Loucy (cell line): Measurements from ENCODE around the gene UCMA.

Experiments used
- H2AFZ ChIP-seq: fragments of 200-600 bp; sonication (generic); 2 replicates; pipeline ENCODE4 v1.6.0; 2016; ENCODE audit warnings: antibody characterized with exemption, mild to moderate bottlenecking, low read length, moderate library complexity
- H3F3A ChIP-seq: fragments of 200-600 bp; 2 replicates; pipeline ENCODE4 v1.6.0; 2016; ENCODE audit warnings: antibody characterized with exemption, low read depth, mild to moderate bottlenecking
- H3K27me3 ChIP-seq: fragments of 200-600 bp; sonication (generic); 2 replicates; pipeline ENCODE4 v1.6.1; 2014; ENCODE audit warnings: low read length, mild to moderate bottlenecking; ENCODE audit not compliant: insufficient read depth, poor library complexity, severe bottlenecking
- H3K36me3 ChIP-seq: fragments of 200-600 bp; sonication (generic); 2 replicates; pipeline ENCODE4 v1.6.1; 2016; ENCODE audit warnings: low read length; ENCODE audit not compliant: insufficient read depth
- H3K4me1 ChIP-seq: fragments of 200-600 bp; sonication (generic); 2 replicates; pipeline ENCODE4 v1.5.1; 2014; ENCODE audit warnings: low read length, mild to moderate bottlenecking; ENCODE audit not compliant: insufficient read depth, poor library complexity, severe bottlenecking
- H3K4me2 ChIP-seq: fragments of 200-600 bp; sonication (generic); 2 replicates; pipeline ENCODE4 v1.6.0; 2014; ENCODE audit warnings: antibody characterized with exemption, low read length, low read depth, mild to moderate bottlenecking; ENCODE audit not compliant: poor library complexity, severe bottlenecking
- H3K4me3 ChIP-seq: fragments of 200-600 bp; sonication (generic); 2 replicates; pipeline ENCODE4 v1.5.1; 2014; ENCODE audit warnings: low read length, mild to moderate bottlenecking, mixed read lengths; ENCODE audit not compliant: poor library complexity, severe bottlenecking
- H3K79me2 ChIP-seq: fragments of 200-600 bp; sonication (generic); 2 replicates; pipeline ENCODE4 v1.6.1; 2014; ENCODE audit warnings: low read length; ENCODE audit not compliant: insufficient read depth
- H3K9ac ChIP-seq: fragments of 200-600 bp; sonication (generic); 2 replicates; pipeline ENCODE4 v1.6.0; 2014; ENCODE audit warnings: mild to moderate bottlenecking, low read depth, low read length, moderate library complexity; ENCODE audit not compliant: poor library complexity, severe bottlenecking
- H3K9me2 ChIP-seq: fragments of 200-600 bp; sonication (generic); replicated peaks from 2 replicates; pipeline ENCODE4 v1.6.1; 2016; ENCODE audit warnings: low read depth, low read length, mixed read lengths
- H3K9me3 ChIP-seq: fragments of 200-600 bp; sonication (generic); 2 replicates; pipeline ENCODE4 v1.6.1; 2014; ENCODE audit warnings: mild to moderate bottlenecking, antibody characterized with exemption, low read length, low read depth; ENCODE audit not compliant: insufficient read depth
- H4K20me1 ChIP-seq: fragments of 200-600 bp; sonication (generic); 2 replicates; pipeline ENCODE4 v1.6.0; 2014; ENCODE audit warnings: antibody characterized with exemption, low read length, mild to moderate bottlenecking; ENCODE audit not compliant: insufficient read depth, poor library complexity, severe bottlenecking
- EZH2phosphoT487 ChIP-seq: fragments of 200-600 bp; IDR thresholded peaks from 2 replicates; pipeline ENCODE4 v1.6.1; 2018; ENCODE audit warnings: antibody characterized with exemption, mild to moderate bottlenecking, moderate library complexity, borderline replicate concordance
- TF ChIP-seq, protein P1 (sequence below): fragments of 200-600 bp; sonication (generic); conservative IDR thresholded peaks from 2 replicates; pipeline ENCODE4 v1.5.1; 2014; ENCODE audit warnings: mild to moderate bottlenecking, antibody characterized with exemption, low read length

Gene UCMA

DNA sequence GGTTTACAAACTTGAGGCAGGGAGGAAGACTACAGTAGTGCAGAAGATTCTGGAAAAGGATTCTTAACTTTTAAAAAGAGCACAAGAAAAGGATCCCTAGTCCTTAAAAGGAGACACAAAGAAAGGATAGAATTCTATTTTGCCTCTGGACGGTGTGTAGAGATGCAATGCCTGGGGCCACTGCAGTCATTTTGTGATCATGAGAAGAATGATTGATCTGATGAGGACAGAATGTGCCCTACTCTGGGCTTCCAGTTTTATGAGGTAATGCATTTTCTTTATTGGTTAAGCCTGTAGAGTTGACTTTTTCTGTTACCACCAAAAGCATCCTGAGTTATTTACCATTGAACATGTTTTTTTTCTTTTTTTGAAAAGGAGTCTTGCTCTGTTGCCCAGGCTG, 28.3 kb upstream of the UCMA start:
- Histone ChIP-seq H3K27me3 (no peaks in the 10 kb centered on the region), H3K9me2 (no peaks in the 10 kb centered on the region), H3F3A (no peaks in the 10 kb centered on the region), H3K4me3 (no peak overlapping the region), H3K9ac (no peak overlapping the region), H4K20me1 (no peaks in the 10 kb centered on the region), H3K4me2 (no peak overlapping the region), H3K9me3 (no peaks in the 10 kb centered on the region), H3K79me2 (no peaks in the 10 kb centered on the region), H3K36me3 (no peaks in the 10 kb centered on the region), H3K4me1 (no peaks in the 10 kb centered on the region), H2AFZ (no peak overlapping the region)
- TF ChIP-seq EZH2phosphoT487, result no peak
- TF ChIP-seq, protein P1, sequence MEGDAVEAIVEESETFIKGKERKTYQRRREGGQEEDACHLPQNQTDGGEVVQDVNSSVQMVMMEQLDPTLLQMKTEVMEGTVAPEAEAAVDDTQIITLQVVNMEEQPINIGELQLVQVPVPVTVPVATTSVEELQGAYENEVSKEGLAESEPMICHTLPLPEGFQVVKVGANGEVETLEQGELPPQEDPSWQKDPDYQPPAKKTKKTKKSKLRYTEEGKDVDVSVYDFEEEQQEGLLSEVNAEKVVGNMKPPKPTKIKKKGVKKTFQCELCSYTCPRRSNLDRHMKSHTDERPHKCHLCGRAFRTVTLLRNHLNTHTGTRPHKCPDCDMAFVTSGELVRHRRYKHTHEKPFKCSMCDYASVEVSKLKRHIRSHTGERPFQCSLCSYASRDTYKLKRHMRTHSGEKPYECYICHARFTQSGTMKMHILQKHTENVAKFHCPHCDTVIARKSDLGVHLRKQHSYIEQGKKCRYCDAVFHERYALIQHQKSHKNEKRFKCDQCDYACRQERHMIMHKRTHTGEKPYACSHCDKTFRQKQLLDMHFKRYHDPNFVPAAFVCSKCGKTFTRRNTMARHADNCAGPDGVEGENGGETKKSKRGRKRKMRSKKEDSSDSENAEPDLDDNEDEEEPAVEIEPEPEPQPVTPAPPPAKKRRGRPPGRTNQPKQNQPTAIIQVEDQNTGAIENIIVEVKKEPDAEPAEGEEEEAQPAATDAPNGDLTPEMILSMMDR, result no peak

DNA sequence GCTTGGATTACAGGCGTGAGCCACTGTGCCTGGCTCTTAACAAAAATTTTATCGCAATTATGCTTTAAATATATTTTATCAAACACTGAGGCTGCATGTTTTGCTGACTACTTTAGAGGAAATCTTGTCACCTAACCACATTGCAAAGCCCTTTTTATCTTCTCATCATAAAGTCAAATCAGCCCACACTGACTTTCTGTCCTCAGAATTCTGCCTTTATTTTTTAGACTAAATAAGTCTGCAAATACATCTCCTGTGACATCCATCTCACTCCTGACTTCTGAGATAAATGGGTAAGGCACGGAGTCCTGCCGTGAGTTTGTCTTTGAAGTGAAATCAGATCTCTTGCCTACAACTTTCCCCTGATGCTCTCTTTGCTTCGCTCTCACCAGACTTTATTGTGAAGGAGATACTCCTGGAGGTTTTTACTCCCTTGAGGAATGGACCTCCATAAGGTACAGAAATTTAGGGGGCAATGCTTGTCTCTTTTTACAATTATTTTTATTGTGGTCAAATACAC, 23.5 kb upstream of the UCMA start:
- no peaks in the 10 kb centered on the region for H3K4me1 ChIP-seq
- H3K4me3 ChIP-seq, result no peak overlapping the region
- H3F3A ChIP-seq, result no peaks in the 10 kb centered on the region
- no peaks in the 10 kb centered on the region for H3K36me3 ChIP-seq
- no peaks in the 10 kb centered on the region for H3K9me3 ChIP-seq
- H4K20me1 ChIP-seq, result no peaks in the 10 kb centered on the region
- no peaks in the 10 kb centered on the region for H3K27me3 ChIP-seq
- no peaks in the 10 kb centered on the region for H3K79me2 ChIP-seq
- no peaks in the 10 kb centered on the region for H3K9me2 ChIP-seq
- no peak overlapping the region for H3K9ac ChIP-seq
- no peak overlapping the region for H3K4me2 ChIP-seq
- no peak overlapping the region for H2AFZ ChIP-seq
- TF ChIP-seq EZH2phosphoT487, result no peak
- TF ChIP-seq, protein P1, result no peak

DNA sequence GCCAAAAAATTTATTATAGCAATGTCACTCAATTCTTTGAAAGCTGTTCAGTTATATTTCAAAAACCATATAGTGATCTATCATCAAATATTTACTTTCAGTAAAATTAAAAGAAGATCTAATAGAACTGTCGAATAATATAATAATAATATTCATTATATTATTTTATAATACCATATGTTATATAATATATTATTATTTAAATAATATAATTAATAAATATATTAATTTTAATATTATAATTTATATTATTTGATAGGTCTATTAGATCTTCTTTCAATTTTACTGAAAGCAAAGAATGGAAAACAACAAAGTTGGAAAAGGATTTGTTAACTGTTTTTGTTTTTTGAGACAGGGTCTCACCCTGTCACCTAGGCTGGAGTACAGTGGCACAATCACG, 22.5 kb upstream of the UCMA start:
- Histone ChIP-seq H3K36me3 (no peaks in the 10 kb centered on the region), H3K4me1 (no peaks in the 10 kb centered on the region), H3F3A (no peaks in the 10 kb centered on the region), H3K9me2 (no peaks in the 10 kb centered on the region), H3K9ac (no peak overlapping the region), H3K9me3 (no peaks in the 10 kb centered on the region), H3K27me3 (no peaks in the 10 kb centered on the region), H3K79me2 (no peaks in the 10 kb centered on the region), H2AFZ (no peak overlapping the region), H3K4me2 (no peak overlapping the region), H4K20me1 (no peaks in the 10 kb centered on the region), H3K4me3 (no peak overlapping the region)
- no peak for TF ChIP-seq EZH2phosphoT487
- TF ChIP-seq, protein P1, result no peak
